Mesenchymal stem cell (in vitro differentiated cells and primary cell): ENCODE results near the gene TRIOBP.

Experiments used
- DNase-seq: peaks from one replicate; pipeline ENCODE4 v3.0.0-alpha.2; 2013
- H2AFZ ChIP-seq: one replicate; pipeline ENCODE4 v1.6.1; 2013; ENCODE audit warnings: low read depth, mild to moderate bottlenecking, control low read depth, inconsistent platforms, low read length, moderate library complexity
- H2AK5ac ChIP-seq: 2 replicates; pipeline ENCODE4 v1.6.1; 2013; ENCODE audit warnings: low read length, moderate library complexity, mild to moderate bottlenecking, inconsistent platforms; ENCODE audit not compliant: severe bottlenecking
- H2BK120ac ChIP-seq: one replicate; pipeline ENCODE4 v1.6.1; 2013; ENCODE audit warnings: low read depth, mild to moderate bottlenecking, inconsistent platforms, low read length, moderate library complexity
- H2BK12ac ChIP-seq, 2 experiments: one replicate each; pipeline ENCODE4 v1.6.1; 2013; ENCODE audit warnings: inconsistent platforms in 2 of 2, low read length in 2 of 2, mild to moderate bottlenecking in 2 of 2, moderate library complexity in 2 of 2, control low read depth in 1 of 2
- H2BK15ac ChIP-seq: one replicate; pipeline ENCODE4 v1.6.1; 2013; ENCODE audit warnings: mild to moderate bottlenecking, low read depth, inconsistent platforms; ENCODE audit not compliant: poor library complexity, severe bottlenecking
- H2BK5ac ChIP-seq: 2 replicates; pipeline ENCODE4 v1.6.1; 2013; ENCODE audit warnings: low read depth, mild to moderate bottlenecking, low read length, control low read depth, inconsistent platforms; ENCODE audit not compliant: poor library complexity, severe bottlenecking
- H3K14ac ChIP-seq, 2 experiments: one replicate each; pipeline ENCODE4 v1.6.1; 2013; ENCODE audit warnings: inconsistent platforms in 2 of 2, low read length in 2 of 2, control low read depth in 1 of 2, mild to moderate bottlenecking in 1 of 2, moderate library complexity in 1 of 2
- H3K18ac ChIP-seq, 2 experiments: one replicate each; pipeline ENCODE4 v1.6.1; 2013; ENCODE audit warnings: inconsistent platforms in 2 of 2, low read length in 2 of 2, control low read depth in 1 of 2, low read depth in 1 of 2, mild to moderate bottlenecking in 1 of 2
- H3K23ac ChIP-seq, 2 experiments: one replicate each; pipeline ENCODE4 v1.6.1; 2013; ENCODE audit warnings: inconsistent platforms in 2 of 2, low read length in 2 of 2, mild to moderate bottlenecking in 2 of 2, moderate library complexity in 2 of 2, control low read depth in 1 of 2
- H3K27ac ChIP-seq: 2 replicates; pipeline ENCODE4 v1.5.1; 2013; ENCODE audit warnings: mild to moderate bottlenecking, moderate library complexity, low read length, control low read depth, inconsistent platforms; ENCODE audit not compliant: poor library complexity, severe bottlenecking
- H3K27me3 ChIP-seq, 2 experiments: 2 replicates each; pipeline versions ENCODE4 v1.6.1 to v1.7.0; 2013; ENCODE audit warnings: low read length in 2 of 2, mild to moderate bottlenecking in 2 of 2, moderate library complexity in 2 of 2, control low read depth in 1 of 2, inconsistent platforms in 1 of 2; ENCODE audit not compliant: control insufficient read depth in 1 of 2, insufficient read depth in 1 of 2
- H3K36me3 ChIP-seq, 2 experiments: 2 replicates each; pipeline versions ENCODE4 v1.6.1 to v1.7.0; 2013; ENCODE audit warnings: low read length in 2 of 2, control low read depth in 1 of 2, inconsistent platforms in 1 of 2, low read depth in 1 of 2, mild to moderate bottlenecking in 1 of 2; ENCODE audit not compliant: insufficient read depth in 2 of 2, control insufficient read depth in 1 of 2
- H3K4ac ChIP-seq, 2 experiments: one replicate each; pipeline ENCODE4 v1.6.1; 2013; ENCODE audit warnings: inconsistent platforms in 2 of 2, low read length in 2 of 2, mild to moderate bottlenecking in 2 of 2, moderate library complexity in 2 of 2, control low read depth in 1 of 2, low read depth in 1 of 2
- H3K4me1 ChIP-seq: 2 replicates; pipeline ENCODE4 v1.6.1; 2013; ENCODE audit warnings: low read depth, low read length, control low read depth; ENCODE audit not compliant: control insufficient read depth, insufficient read depth
- H3K4me2 ChIP-seq: 2 replicates; pipeline ENCODE4 v1.6.1; 2013; ENCODE audit warnings: low read length, mild to moderate bottlenecking, inconsistent platforms; ENCODE audit not compliant: poor library complexity, severe bottlenecking
- H3K4me3 ChIP-seq, 2 experiments: 2 replicates each; pipeline versions ENCODE4 v1.5.1 to v1.7.0; 2013; ENCODE audit warnings: low read length in 2 of 2, mild to moderate bottlenecking in 2 of 2, control low read depth in 1 of 2, low read depth in 1 of 2; ENCODE audit not compliant: insufficient read depth in 1 of 2
- H3K79me1 ChIP-seq: replicated peaks from 2 replicates; pipeline ENCODE4 v1.6.1; 2013; ENCODE audit warnings: mild to moderate bottlenecking, control low read depth, low read length, inconsistent platforms; ENCODE audit not compliant: poor library complexity, severe bottlenecking
- H3K9ac ChIP-seq: 2 replicates; pipeline ENCODE4 v1.7.0; 2013; ENCODE audit warnings: mild to moderate bottlenecking, low read length, moderate library complexity
- H3K9me3 ChIP-seq: 2 replicates; pipeline ENCODE4 v1.7.0; 2013; ENCODE audit warnings: mild to moderate bottlenecking, low read length; ENCODE audit not compliant: control insufficient read depth
- H4K8ac ChIP-seq: one replicate; pipeline ENCODE4 v1.6.1; 2013; ENCODE audit warnings: inconsistent platforms, mild to moderate bottlenecking, low read length, moderate library complexity
- H4K91ac ChIP-seq: one replicate; pipeline ENCODE4 v1.6.1; 2013; ENCODE audit warnings: mild to moderate bottlenecking, low read length, inconsistent platforms
- WGBS: methylation state at CpG from one replicate; pipeline ENCODE4 v1.1.7; 2013; ENCODE audit warnings: mixed read lengths; 5-methylcytosine and 5-hydroxymethylcytosine counted together

TRIOBP gene

DNA sequence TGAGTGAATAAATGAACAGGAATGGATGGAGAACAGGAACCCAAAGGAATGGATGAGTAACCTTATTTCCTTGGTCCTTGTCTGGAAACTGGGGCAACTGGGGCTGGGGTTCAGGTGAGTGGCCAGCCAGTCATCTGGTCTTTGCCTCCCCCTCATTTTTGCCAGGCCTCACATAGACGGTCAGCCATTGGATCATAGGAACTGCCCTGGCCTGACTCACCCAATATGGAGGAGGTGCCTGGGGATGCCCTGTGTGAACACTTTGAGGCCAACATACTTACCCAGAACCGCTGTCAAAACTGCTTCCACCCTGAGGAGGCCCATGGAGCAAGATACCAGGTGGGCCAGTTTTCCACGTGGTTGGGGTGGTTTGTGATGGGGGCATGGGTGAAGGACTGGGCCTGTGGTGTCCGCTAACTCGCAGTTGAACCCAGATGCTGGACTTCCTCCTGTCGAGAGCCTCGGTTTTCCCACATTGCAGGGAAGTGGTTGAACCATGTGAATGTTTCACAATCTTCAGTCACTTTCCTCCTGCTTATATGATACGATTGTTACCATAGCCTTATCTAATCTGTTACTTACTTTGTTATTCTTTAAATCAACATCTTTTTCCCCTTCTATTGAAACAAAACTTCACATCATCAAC is 4.4 kb downstream of the TRIOBP start:
- Histone ChIP-seq H2BK12ac (no peak overlapping the region), H3K9me3 (no peaks in the 10 kb centered on the region), H3K27me3 (no peaks in the 10 kb centered on the region), H3K18ac (no peak overlapping the region), H3K4me3 (no peak overlapping the region), H2BK5ac (no peak overlapping the region), H4K91ac (no peak overlapping the region), H3K4me2 (no peak overlapping the region), H2BK120ac (no peak overlapping the region), H3K23ac (no peak overlapping the region), H3K14ac (peak overlapping the region in 1 of 2 experiments; percentile 68), H3K36me3 (peaks cover 0 to 3% of the 10 kb centered on the region in 2 experiments), H2BK15ac (no peak overlapping the region), H3K9ac (no peak overlapping the region), H3K4ac (no peak overlapping the region), H3K27ac (no peak overlapping the region), H2AFZ (no peak overlapping the region), H3K4me1 (peaks cover 7% of the 10 kb centered on the region), H3K79me1 (no peaks in the 10 kb centered on the region), H2AK5ac (no peak overlapping the region), H4K8ac (peak overlapping the region; percentile 14)
- WGBS: 92% methylated on average over 8 of the region's 8 CpGs
- no peak for DNase-seq

DNA sequence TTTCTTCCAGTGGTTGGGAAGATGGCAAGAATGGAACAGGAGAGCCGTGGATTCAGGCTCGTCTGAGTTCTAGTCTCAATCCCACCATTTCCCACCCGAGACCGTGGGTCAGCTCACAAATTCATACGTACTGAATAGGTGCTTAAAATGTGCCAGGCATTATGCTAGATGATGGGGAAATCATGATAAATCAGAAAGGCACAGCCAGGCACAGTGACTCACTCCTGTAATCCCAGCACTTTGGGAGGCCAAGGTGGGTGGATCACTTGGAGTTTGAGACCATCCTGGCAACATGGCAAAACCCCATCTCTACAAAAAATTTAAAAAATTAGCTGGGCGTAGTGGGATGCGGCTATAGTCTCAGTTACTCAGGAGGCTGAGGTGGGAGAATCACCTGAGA is 7.1 kb downstream of the TRIOBP start:
- H3K4me3 ChIP-seq: no peak overlapping the region
- H3K79me1 ChIP-seq: no peaks in the 10 kb centered on the region
- H3K36me3 ChIP-seq: peaks cover 0 to 7% of the 10 kb centered on the region in 2 experiments
- H3K9me3 ChIP-seq: no peaks in the 10 kb centered on the region
- no peaks in the 10 kb centered on the region for H3K27me3 ChIP-seq
- no peak overlapping the region for H3K23ac ChIP-seq
- H3K27ac ChIP-seq: no peak overlapping the region
- H4K91ac ChIP-seq: no peak overlapping the region
- no peaks in the 10 kb centered on the region for H3K4me1 ChIP-seq
- H4K8ac ChIP-seq: no peak overlapping the region
- no peak overlapping the region for H2BK12ac ChIP-seq
- H2BK15ac ChIP-seq: no peak overlapping the region
- H2AK5ac ChIP-seq: no peak overlapping the region
- no peak overlapping the region for H3K4me2 ChIP-seq
- 79% methylated on average over 7 of the region's 7 CpGs for WGBS
- H3K18ac ChIP-seq: no peak overlapping the region
- no peak overlapping the region for H3K4ac ChIP-seq
- H3K9ac ChIP-seq: no peak overlapping the region
- no peak overlapping the region for H2BK5ac ChIP-seq
- H2BK120ac ChIP-seq: no peak overlapping the region
- DNase-seq: no peak
- H3K14ac ChIP-seq: no peak overlapping the region
- H2AFZ ChIP-seq: no peak overlapping the region

DNA sequence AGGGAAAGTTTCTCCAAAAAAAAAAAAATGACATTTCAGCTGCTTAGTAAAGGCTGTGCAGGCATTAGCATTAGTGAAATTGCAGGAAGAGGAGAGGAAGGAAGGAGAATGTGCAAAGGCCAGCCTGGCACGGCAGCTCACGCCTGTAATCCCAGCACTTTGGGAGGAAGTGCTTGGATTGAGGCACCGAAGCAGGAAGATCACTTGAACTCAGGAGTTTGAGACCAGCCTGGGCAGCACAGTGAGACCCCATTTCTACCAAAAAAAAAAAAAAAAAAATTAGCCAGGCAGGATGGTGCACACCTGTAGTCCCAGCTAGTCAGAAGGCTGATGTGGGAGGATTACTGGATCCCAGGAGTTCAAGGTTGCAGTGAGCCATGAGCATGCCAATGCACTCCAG is 7.8 kb downstream of the TRIOBP start:
- H3K18ac ChIP-seq: no peak overlapping the region
- H2BK120ac ChIP-seq: no peak overlapping the region
- H3K23ac ChIP-seq: no peak overlapping the region
- H3K9me3 ChIP-seq: no peaks in the 10 kb centered on the region
- H3K79me1 ChIP-seq: no peaks in the 10 kb centered on the region
- H2BK15ac ChIP-seq: no peak overlapping the region
- no peak overlapping the region for H3K14ac ChIP-seq
- no peak overlapping the region for H3K9ac ChIP-seq
- no peak for DNase-seq
- no peak overlapping the region for H2AFZ ChIP-seq
- no peak overlapping the region for H2BK5ac ChIP-seq
- H3K27ac ChIP-seq: no peak overlapping the region
- H3K4me2 ChIP-seq: no peak overlapping the region
- H4K91ac ChIP-seq: no peak overlapping the region
- H2BK12ac ChIP-seq: no peak overlapping the region
- H3K36me3 ChIP-seq: peaks cover 0 to 9% of the 10 kb centered on the region in 2 experiments
- WGBS: 100% methylated on average over 2 of the region's 3 CpGs
- H3K4me3 ChIP-seq: no peak overlapping the region
- H3K27me3 ChIP-seq: no peaks in the 10 kb centered on the region
- no peak overlapping the region for H3K4ac ChIP-seq
- no peak overlapping the region for H4K8ac ChIP-seq
- H2AK5ac ChIP-seq: no peak overlapping the region
- no peaks in the 10 kb centered on the region for H3K4me1 ChIP-seq

DNA sequence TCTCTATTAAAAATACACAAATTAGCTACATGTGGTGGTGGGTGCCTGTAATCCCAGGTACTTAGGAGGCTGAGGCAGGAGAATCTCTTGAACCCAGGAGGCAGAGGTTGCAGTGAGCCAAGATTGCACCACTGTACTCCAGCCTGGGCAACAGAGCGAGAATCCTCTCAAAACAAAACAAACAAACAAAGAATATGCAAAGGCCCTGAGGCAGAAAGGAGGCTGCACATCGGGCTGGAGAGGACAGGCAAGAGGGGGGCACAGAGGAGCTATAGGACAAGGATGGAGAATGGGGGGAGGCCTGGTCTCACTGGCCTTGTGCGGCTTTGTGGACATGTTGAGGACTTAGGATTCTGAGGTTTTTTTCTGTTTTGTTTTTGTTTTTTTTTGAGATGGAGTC is 8.4 kb downstream of the TRIOBP start:
- Histone ChIP-seq H3K4ac (no peak overlapping the region), H3K4me1 (no peaks in the 10 kb centered on the region), H3K36me3 (peaks cover 0 to 11% of the 10 kb centered on the region in 2 experiments), H2BK5ac (no peak overlapping the region), H2BK15ac (no peak overlapping the region), H2AK5ac (no peak overlapping the region), H3K18ac (no peak overlapping the region), H3K4me3 (no peak overlapping the region), H2AFZ (no peak overlapping the region), H3K14ac (no peak overlapping the region), H3K9ac (no peak overlapping the region), H4K91ac (no peak overlapping the region), H3K9me3 (no peaks in the 10 kb centered on the region), H4K8ac (no peak overlapping the region), H3K79me1 (no peaks in the 10 kb centered on the region), H2BK12ac (no peak overlapping the region), H3K27ac (no peak overlapping the region), H2BK120ac (no peak overlapping the region), H3K27me3 (no peaks in the 10 kb centered on the region), H3K4me2 (no peak overlapping the region), H3K23ac (no peak overlapping the region)
- 93% methylated on average over 2 of the region's 3 CpGs for WGBS
- DNase-seq: no peak
